ENCODE results near the gene BBS4.

BBS4 gene

GRCh38 chr15:72766780-72767179 is 80.8 kb downstream of the BBS4 start:
- no peak for DNase-seq

DNA sequence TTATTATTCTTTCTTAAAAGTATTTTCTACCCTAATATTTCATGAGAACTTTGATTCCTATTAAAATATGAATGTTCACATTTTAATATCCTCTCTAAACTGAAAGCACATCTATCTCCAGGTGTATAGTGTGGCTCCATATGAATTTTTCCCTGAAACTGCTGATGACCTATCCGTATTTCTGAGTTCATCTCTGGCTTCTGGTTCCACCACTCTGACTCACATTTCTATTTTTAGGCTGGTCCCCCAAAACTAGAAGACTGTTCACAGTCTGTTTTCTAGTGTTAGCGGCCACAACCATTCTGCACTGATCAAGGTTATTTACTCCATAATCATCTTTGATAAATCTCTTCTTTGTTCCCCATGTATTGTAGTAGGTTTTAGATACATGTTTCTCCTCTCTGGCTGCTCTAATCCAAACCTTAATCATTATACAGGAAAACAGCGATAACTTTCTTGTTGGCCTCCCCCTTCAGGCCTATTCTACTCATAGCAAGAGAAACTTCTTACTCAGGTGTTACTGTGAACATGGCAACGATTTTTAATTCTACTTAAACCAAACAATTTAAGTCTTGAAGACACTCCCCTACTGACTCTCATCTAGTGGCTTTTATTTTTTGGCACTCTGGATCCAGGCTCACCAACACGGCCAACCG is 84.8 kb downstream of the BBS4 start:
- DNase-seq = no peak

DNA sequence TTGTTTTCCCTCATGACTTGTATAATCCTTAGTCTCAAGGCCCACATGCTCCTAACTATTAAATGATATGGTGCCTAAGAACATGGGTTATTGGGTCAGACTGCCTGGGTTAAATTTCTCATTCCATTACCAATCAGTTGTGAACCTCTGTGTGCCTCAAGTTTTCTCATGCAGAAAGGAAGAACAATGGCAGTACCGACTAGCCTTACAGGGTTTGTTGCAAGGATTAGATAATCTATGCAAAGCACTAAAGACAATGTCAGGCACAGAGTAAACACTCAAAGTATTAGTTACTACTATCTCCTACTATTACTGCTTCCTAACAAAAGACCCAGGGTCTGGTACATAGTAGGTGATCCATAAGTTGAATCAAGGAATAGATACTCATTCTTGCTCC is 85.3 kb downstream of the BBS4 start:
- no peak for DNase-seq

- DNase-seq = no peak
These were observed 88.8 kb downstream of the BBS4 start for GRCh38 chr15:72774696-72775383.

GRCh38 chr15:72778796-72779195 is 92.8 kb downstream of the BBS4 start:
- no peak for DNase-seq

DNA sequence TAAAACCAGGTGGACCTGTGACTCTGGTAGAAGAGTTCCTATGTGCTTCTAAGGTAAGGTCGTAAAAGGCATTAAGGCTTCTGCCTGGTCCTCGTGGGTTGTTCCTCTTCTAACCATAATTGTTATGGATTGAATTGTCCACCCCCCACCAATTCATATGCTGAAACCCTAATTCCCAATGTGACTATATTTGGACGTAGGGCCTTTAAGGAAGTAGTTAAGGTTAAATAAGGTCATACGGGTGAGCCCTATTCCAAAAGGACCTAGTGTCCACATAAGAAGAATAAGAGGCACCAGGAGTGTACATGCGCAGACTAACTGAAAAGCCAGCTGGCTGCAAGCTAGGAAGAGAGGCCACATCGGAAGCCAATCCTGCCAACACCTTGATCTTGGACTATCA is 95.6 kb downstream of the BBS4 start:
- no peak for DNase-seq

DNA sequence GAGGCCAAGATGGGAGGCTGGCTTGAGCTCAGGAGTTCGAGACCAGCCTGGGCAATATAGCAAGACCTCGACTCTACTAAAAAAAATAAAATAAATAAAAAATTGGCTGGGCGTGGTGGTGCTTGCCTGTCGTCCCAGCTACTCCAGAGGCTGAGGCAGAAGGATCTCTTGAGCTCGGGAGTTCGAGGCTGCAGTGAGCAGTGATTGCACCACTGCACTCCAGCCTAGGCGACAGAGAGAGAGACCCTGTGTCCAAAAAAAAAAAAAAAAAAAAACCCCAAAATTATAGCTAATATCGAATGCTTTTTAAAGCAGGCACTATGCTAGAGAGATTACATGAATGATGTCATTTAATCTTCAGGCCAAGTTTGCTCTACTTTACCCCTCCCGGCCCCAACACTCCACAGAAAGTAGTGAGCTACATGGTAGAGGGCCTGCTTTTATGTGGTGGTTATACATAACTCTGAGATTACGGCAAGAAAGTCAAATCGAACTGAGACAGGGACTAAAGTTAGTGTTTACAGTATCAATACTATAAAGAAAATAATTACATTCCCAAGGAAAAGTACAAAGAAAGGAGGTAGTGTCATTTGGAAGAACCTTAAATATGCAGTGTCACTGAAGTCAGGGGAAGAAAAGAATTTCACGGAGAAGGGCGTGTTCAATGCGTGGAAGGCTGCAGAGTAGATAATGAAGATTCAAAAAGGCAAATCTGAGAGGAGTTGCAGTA is 96.4 kb downstream of the BBS4 start:
- DNase-seq = no peak

- no peak for DNase-seq
These were observed 97.1 kb downstream of the BBS4 start for GRCh38 chr15:72783004-72783639.

DNA sequence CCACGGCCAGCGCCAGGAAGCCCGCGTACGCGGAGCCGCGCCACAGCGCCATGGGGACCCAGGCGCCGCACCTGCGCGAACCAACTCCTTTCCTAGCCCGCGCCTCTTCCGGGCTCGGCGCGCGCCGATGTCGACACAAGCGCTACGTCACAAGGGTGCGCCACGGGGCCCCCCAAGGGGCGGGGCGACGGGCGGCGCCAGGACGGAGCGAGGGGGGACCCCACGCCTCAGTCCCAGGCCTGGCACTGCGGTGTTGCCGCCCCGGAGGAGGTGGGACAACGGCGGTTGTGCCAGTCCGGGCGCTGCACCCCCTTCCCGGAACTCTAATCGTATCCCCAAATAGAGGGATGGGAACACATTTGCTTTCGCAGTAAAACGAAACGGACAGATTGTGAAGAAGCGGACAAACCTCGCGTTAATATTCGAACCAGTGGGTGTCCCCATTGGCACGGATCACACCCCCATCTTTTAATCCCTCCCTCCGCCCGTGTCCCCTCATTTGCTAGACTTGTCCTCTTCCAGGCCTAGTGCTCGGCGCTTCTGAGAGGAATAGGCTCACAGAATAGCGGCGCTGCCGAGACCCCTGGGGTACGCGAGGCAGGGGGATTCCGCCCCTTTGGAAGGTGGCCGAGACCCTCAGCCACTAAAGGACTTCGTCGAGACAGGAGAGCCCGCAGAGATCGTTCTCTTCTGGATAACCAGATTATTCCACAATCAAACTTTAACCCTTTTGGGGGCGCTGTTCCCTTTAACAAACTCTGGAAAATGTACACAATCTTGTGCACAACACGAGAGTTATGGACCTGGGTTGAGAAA is 97.8 kb downstream of the BBS4 start, which contains the start of gene ADPGK:
TSS of gene ADPGK (minus strand) at position 119 of the 816 bp plus-strand sequence. CDS start at position 52, 67 bp downstream.
- peak; percentile 96 for DNase-seq

DNA sequence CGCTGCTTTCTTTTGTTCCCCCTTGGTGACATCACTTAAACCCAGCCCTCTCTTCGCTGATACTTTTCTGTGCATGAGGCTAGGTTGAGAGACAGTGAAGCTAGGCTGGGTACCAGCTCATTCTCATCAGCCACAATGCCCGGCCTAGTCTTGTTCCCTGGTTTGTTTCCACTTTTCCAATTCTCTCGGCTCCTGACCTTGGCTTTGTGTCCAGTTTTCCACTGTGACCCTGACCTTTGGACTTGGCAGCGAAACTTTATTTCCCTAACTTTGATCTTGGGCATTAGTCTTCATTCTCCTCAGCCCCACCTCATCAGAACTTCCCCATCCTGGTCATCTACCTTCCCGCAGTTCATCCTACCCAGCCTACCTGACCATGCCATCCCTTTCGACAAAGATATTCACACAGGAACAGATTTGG is 98.5 kb downstream of the BBS4 start:
- DNase-seq = no peak

DNA sequence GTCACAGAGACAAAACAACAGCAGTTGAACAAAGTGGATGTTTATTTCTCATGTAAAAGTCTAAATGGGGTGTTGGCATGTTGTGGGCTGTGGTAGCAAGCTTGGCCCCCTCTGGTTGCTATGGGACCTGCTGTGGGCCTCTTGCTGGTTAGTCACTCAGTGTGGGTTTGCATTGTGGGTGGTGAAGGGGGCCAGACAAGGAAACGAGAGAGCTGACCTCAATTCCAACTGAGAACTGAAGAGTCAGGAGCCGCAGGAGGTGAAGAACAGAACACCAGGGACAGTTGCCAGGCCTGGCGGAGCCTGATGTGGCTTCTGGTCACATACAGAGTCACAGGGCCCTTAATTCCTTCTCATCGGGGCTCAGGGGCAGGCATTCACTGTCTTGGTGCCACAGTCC is 99.4 kb downstream of the BBS4 start:
- no peak for DNase-seq

- DNase-seq = no peak
These were observed 99.8 kb downstream of the BBS4 start for GRCh38 chr15:72785841-72786240.

DNA sequence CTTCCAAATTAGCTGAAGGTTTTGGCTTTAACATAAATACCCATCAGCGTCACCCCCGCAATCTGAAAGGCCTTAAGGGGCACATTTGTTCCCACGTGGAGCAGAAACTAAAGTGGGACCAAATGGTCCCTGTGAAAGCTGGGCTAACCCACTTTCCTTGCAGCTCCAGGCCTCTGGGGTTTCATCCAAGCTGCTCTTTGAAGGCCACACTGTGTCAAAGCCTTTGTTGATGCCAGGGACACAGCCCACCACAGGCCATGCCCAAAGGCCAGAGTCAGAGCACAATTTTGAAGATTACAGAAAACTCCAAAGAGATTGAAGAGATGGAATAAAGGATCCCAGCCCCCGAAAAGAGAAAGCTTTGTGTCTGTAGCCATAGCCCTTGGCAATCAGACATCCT is 100.2 kb downstream of the BBS4 start:
- DNase-seq = no peak

- DNase-seq = no peak
These were observed 100.8 kb downstream of the BBS4 start for GRCh38 chr15:72786676-72787345.

- no peak for DNase-seq
These were observed 101.5 kb downstream of the BBS4 start for GRCh38 chr15:72787526-72787925.
